ENCODE data around the gene COPS8.

The COPS8 gene

GRCh38 chr2:237109421-237109934 lies 23.8 kb downstream of the COPS8 start (continued):
- TF ChIP-seq, protein P1, sequence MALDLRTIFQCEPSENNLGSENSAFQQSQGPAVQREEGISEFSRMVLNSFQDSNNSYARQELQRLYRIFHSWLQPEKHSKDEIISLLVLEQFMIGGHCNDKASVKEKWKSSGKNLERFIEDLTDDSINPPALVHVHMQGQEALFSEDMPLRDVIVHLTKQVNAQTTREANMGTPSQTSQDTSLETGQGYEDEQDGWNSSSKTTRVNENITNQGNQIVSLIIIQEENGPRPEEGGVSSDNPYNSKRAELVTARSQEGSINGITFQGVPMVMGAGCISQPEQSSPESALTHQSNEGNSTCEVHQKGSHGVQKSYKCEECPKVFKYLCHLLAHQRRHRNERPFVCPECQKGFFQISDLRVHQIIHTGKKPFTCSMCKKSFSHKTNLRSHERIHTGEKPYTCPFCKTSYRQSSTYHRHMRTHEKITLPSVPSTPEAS (tag by site-specific recombination; IDR thresholded peaks at IDR 0.05), result no peak
- TF ChIP-seq IKZF3 (tag by site-specific recombination; IDR thresholded peaks at IDR 0.05) (no peak), ZNF335 (tag by site-specific recombination; conservative IDR thresholded peaks at IDR 0.05) (no peak)

DNA sequence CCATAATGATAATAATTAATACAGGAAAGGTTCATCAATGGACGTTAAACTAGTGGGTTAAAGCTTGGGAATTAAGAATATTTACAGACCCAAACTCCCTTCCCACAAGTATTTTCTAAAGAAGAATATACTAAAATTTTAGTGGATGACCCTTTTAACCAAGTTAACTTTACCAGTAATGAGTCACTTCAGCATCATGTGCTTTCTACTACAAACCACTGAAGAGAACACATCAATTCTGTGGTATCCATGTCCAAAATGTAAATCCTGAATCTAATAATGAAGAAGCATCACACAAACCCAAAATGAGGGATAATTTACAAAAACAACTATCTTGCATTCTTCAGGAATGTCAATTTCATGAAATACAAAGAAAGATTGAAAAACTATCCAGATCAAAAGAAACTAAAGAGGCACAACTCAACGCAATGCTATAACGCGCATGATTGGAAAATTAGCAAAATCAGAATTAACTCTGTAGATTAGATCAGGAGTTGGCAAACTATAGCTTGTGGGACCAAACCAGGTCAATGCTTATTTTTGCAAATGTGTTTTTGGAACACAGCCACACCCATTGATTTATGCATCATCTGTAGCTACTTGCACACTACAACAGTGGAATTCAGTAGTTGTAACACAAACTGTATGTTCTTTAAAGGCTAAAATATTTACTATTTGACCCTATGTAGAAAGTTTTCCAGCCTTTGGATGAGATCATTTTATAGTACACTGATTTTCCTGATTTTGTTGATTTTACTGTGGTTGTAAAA lies 27.5 kb downstream of the COPS8 start:
- no peaks in the 10 kb centered on the region for H3K36me3 ChIP-seq (ENCODE audit: control insufficient read depth in 2 of 2, insufficient read depth in 1 of 2, low read length in 2 of 2)
- ChIA-PET POLR2A (no interaction called here), CTCF (no interaction called here)
- TF ChIP-seq ZNF600 (tag by site-specific recombination; IDR thresholded peaks at IDR 0.05) (no peak), ZNF140 (tag by site-specific recombination; IDR thresholded peaks at IDR 0.05) (no peak), SALL2 (tag by site-specific recombination; IDR thresholded peaks at IDR 0.05; ENCODE audit: borderline replicate concordance) (no peak), ZNF677 (tag by site-specific recombination; IDR thresholded peaks at IDR 0.05) (no peak), MZF1 (tag by site-specific recombination; IDR thresholded peaks at IDR 0.05; ENCODE audit: borderline replicate concordance) (no peak), ZNF501 (tag by site-specific recombination; IDR thresholded peaks at IDR 0.05) (no peak), ZNF112 (tag by site-specific recombination; IDR thresholded peaks at IDR 0.05) (no peak), ZNF518A (tag by site-specific recombination; conservative IDR thresholded peaks at IDR 0.05; ENCODE audit: low read depth) (no peak), ZNF23 (tag by site-specific recombination; IDR thresholded peaks at IDR 0.05; ENCODE audit: borderline replicate concordance) (no peak), BCL11A (tag by site-specific recombination; IDR thresholded peaks at IDR 0.05; ENCODE audit: low read depth) (no peak)
- TF ChIP-seq, protein P2, sequence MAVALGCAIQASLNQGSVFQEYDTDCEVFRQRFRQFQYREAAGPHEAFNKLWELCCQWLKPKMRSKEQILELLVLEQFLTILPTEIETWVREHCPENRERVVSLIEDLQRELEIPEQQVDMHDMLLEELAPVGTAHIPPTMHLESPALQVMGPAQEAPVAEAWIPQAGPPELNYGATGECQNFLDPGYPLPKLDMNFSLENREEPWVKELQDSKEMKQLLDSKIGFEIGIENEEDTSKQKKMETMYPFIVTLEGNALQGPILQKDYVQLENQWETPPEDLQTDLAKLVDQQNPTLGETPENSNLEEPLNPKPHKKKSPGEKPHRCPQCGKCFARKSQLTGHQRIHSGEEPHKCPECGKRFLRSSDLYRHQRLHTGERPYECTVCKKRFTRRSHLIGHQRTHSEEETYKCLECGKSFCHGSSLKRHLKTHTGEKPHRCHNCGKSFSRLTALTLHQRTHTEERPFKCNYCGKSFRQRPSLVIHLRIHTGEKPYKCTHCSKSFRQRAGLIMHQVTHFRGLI (tag by site-specific recombination; IDR thresholded peaks at IDR 0.05), result no peak
- TF ChIP-seq, protein P3, sequence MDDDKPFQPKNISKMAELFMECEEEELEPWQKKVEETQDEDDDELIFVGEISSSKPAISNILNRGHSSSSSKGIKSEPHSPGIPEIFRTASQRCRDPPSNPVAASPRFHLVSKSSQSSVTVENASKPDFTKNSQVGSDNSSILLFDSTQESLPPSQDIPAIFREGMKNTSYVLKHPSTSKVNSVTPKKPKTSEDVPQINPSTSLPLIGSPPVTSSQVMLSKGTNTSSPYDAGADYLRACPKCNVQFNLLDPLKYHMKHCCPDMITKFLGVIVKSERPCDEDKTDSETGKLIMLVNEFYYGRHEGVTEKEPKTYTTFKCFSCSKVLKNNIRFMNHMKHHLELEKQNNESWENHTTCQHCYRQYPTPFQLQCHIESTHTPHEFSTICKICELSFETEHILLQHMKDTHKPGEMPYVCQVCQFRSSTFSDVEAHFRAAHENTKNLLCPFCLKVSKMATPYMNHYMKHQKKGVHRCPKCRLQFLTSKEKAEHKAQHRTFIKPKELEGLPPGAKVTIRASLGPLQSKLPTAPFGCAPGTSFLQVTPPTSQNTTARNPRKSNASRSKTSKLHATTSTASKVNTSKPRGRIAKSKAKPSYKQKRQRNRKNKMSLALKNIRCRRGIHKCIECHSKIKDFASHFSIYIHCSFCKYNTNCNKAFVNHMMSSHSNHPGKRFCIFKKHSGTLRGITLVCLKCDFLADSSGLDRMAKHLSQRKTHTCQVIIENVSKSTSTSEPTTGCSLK (tag by site-specific recombination; IDR thresholded peaks at IDR 0.05), result no peak
- H3K4me3 ChIP-seq (ENCODE audit: low read depth, low read length), result no peak overlapping the region
- no peak overlapping the region for H3K27ac ChIP-seq (ENCODE audit: extremely low read depth, low read depth, low read length)
- no peaks in the 10 kb centered on the region for H3K9me3 ChIP-seq (ENCODE audit: control insufficient read depth, insufficient read depth, low read depth, low read length)
- no peaks in the 10 kb centered on the region for H3K4me1 ChIP-seq (ENCODE audit: control insufficient read depth, insufficient read depth, low read length)
